HG02938 (cell line): Measurements from ENCODE around the gene ZNF699.
"Not testable (repeated sequence)": the region's sequence is repeated elsewhere in the genome, so short reads cannot be mapped to it uniquely, and the experiment has no call there.

Source experiments
- ATAC-seq: cut with Tn5 transposase; IDR thresholded peaks from one replicate; pipeline ENCODE4 v1.9.1; 2021; ENCODE audit warnings: mild to moderate bottlenecking, moderate library complexity; ENCODE audit not compliant: unreplicated experiment

ZNF699 gene

GRCh38 chr19:9289231-9289884, 20.3 kb downstream of the ZNF699 start:
- ATAC-seq, result no peak

- ATAC-seq, result not testable (repeated sequence)
These were observed 26.2 kb downstream of the ZNF699 start for GRCh38 chr19:9283485-9283884.

GRCh38 chr19:9251236-9251635, 58.4 kb downstream of the ZNF699 start:
- ATAC-seq, result no peak

DNA sequence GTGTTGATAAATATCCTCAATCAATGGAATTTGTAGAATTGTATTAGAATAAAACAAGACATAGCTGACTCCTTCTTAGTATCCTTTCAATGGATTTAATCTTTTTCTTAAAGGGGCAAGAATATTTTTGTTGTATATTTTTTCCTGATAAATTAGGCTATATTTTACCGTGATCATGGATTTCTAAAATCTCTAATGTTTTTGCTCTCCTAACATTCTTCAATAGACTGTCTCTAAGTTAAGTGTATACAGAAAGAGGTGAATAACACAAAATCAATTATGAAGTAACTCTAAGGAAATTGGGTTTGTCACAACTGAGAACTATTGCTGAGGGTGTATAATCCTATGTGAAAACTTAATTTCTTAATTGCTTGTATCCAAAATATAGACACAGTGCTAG, 59.0 kb downstream of the ZNF699 start, which contains the start of gene OR7E24:
Gene OR7E24 (plus strand): TSS at position 301 of the 400 bp plus-strand sequence. CDS start 114 bp downstream, outside the sequence.
- no peak for ATAC-seq
